ENCODE data around the gene EFCAB6.

GRCh38 chr22:43745783-43746356 lies 66.2 kb downstream of the EFCAB6 start:
- TF ChIP-seq, protein P1, sequence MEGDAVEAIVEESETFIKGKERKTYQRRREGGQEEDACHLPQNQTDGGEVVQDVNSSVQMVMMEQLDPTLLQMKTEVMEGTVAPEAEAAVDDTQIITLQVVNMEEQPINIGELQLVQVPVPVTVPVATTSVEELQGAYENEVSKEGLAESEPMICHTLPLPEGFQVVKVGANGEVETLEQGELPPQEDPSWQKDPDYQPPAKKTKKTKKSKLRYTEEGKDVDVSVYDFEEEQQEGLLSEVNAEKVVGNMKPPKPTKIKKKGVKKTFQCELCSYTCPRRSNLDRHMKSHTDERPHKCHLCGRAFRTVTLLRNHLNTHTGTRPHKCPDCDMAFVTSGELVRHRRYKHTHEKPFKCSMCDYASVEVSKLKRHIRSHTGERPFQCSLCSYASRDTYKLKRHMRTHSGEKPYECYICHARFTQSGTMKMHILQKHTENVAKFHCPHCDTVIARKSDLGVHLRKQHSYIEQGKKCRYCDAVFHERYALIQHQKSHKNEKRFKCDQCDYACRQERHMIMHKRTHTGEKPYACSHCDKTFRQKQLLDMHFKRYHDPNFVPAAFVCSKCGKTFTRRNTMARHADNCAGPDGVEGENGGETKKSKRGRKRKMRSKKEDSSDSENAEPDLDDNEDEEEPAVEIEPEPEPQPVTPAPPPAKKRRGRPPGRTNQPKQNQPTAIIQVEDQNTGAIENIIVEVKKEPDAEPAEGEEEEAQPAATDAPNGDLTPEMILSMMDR (IDR thresholded peaks at IDR 0.05) = no peak
- no peak for TF ChIP-seq POLR2A (IDR thresholded peaks at IDR 0.05)
